Activated T-cell treated with anti-CD3 and anti-CD28 coated beads, Interleukin-2, amount 50 U/mL, for 48 hours (primary cell): ENCODE data around the gene DNAJC10.

ENCODE experiments used
- DNase-seq, 2 experiments: peaks; one replicate each; pipeline ENCODE4 v3.0.0-alpha.2; 2020

DNAJC10 gene

DNA sequence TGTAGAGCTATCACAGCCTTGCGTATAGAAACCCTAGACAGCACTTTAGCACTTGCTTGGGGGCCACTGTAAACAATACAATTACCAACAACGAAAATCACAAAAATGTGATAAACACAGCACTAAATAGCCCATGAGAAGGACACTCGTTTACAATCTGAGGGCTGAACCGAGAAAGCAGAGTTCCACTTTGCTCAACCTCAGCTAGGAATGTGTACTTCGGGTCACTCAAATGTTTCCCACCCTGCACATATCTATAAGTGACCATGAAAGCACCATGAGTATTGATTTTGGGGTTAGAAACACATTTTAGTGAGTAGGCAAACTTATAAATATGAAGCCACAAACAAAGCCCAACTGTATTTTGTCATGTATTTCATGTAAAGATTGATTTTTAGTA is 88.1 kb downstream of the DNAJC10 start:
- no peak for DNase-seq

DNA sequence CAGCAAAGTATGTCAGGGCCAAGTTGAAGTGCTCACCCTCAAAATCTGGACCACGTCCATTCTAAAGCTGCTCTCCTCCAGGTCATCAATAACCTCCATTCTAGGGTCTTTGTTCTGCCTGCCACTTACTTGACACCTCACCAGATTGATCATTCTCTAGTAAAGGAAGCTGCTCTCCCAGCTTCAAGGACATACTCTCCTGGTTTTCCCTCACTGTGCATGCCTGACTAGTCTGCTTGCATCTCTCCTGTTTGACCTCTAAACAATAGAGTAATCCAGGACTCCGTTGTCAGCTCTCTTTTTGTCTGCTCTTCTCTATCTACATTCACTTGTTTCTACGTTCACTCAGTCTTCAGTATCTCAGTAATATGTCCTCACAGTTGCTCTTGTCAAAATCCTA is 91.3 kb downstream of the DNAJC10 start:
- DNase-seq: no peak

DNA sequence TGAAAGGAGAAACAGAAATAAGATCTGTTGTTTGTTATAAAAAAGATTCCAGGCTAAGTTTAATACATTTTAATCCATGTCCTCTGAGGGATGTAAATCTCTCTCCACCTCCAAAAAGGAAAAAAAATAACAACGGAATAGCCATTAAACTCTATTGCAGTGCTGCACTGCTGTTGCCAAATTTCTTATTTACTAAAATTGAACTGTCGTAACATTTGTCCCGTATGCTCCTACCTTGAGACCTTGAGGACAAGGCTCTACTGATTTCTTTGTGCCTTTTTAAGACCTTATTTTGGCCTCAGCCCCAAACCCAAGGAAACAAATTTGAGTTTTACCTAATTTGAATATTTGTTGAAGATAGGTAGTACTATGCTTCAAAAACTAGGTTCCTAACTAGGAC is 94.0 kb downstream of the DNAJC10 start:
- DNase-seq: no peak

DNA sequence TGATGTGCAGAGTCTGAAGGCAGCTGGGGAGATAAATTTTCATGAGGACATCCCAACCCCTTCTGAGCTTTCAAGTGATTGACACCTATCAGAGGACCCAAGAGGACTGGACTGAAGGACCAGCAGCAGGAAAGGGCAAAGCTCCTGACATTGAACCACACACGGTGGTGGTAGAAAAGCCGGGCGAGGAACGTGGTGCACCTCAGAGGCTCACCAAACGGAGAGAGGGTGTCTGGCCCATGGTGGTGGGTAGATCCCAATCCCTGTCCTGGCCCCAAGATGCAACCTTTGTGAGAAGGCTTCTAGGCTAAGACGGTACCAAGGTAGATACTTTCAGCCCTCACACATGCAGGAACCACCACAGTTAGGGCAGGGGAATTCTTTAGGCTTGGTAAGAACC is 98.3 kb downstream of the DNAJC10 start:
- DNase-seq: no peak

DNA sequence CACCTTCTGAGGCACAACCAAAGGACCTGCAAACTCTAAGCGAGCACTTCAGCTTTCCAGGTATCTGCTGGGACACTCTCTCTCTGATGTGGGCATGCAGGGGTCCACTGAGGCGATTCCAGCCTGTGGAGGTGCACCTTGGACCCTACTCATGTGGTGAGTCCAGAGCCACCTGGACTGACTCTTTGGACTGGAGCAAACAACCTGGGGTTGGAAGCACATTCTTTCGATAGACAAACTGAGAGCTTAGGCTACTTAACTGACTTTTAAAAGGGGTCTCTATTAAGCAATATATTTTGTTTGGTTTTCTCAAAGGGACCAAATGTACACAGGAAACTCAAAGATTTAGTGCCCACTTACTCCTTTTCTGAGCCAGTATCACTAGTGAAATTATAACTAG is 98.7 kb downstream of the DNAJC10 start:
- DNase-seq: no peak

DNA sequence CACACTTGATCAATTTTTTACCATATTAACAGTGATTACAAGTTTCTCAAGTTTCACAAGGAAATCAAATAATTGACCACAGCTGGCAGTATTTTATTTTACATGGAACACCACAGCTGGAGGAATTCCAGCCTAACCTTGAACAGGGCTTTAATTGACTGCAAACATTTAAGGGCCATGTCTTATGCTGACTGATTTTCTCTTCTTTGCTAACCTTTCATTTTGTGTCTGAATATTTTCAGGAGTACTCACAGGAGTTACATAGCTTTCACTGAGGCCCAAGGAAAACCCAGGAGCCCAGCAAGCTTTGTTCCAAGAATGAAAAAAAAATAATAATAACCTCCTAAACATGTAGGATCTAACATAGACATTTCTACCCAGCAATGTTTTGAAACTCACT is 100.8 kb downstream of the DNAJC10 start:
- no peak for DNase-seq

DNA sequence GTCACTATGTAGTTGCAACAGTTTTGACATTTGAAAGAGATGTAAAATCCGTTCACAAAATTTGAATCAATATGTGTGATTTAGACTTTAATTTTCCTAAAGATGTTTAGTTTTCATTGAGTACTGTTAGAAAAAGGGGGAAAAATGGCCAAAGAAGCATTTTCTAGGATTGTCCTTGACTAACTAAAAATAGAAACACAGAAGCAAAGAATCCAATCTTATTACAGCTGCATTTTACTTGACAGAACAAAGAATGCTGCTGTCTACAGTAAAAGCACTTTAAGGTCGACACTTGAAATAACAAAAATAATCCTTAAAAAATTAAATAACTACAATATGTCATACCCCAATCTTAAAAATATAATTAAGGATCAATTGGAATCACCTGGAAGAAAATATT is 101.5 kb downstream of the DNAJC10 start:
- DNase-seq: no peak

DNA sequence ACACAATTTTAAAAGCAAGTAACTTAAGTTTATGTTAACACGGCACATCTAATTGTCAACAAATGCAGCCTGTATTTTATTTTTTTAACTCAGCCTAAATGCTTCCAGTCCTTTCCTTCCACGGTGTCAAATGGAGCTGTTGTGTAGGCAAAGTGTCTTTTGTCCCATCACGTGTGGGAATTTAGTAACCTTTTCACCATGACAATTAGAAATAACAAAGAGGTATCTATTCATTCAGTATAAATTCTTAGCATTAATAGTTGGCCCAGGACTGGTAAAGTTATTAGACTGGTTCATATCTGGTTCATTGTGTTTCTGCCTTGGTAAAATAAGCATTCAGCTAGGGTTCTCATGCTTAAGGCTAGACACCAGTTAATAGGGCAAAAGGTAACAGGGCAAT is 102.4 kb downstream of the DNAJC10 start:
- DNase-seq: no peak

DNA sequence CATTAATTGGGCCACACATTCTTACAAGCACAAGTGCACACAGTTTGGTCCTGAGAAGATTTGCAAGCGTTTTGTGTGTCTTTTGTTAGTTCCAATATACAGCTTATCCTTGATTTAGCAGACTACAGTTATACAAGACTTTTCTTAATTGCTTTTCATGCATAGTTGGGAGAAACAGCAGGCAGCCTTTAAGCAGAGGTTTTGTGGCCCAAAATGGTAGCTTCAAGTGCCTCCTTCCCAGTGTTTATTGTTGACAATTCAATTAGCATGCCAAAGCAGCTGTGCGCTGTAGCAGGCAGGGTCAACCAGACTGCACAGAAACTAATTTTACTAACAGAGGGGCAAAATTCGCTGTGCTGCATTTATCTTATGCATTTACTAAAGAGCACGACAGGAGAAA is 102.9 kb downstream of the DNAJC10 start:
- DNase-seq: no peak

DNA sequence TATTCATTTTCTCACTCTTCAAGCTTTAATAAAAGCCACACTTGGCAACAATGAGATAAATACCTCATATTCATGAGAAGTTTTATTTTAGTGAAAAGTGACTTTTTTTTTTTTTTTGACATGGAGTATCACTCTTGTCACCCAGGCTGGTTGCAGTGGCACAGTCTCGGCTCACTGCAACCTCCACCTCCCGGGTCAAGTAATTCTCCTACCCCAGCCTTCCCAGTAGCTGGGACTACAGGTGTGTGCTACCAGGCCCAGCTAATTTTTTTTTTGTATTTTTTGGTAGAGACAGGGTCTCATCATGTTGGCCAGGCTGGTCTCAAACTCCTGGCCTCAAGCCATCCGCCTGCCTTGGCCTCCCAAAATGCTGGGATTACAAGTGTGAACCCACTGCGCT is 103.4 kb downstream of the DNAJC10 start:
- no peak for DNase-seq

DNA sequence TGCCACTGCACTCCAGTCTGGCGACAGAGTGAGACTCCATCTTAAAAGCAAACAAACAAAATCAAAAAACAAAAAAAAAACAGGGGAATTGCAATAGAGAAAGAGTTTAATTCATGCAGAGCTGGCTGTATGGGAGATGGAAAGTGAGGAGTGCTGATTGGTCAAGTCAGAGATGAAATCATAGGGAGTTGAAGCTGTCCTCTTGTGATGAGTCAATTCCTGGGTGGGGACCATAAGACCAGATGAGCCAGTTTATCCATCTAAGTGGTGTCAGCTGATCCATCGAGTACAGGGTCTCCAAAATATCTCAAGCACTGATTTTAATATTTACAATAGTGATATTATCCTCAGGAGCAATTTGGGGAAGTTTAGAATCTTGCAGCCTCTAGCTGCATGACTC is 105.1 kb downstream of the DNAJC10 start:
- no peak for DNase-seq

DNA sequence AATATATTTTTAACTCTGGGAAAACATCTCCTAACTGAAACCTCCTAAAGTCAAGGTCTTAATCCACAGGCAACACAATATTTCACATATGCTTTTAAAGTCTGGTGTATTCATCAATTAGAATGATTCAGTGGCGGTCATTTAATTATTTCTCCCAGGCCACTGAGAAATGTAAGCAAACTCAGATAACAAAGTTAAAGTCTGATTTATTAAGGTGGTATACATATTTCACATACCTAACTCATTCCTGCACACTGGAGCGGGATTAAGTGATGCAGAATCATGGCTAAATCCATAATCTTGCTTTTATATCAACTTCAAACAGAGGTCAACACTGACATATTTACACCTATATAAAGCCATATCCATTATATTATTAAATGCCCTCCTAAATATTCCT is 106.7 kb downstream of the DNAJC10 start:
- no peak for DNase-seq

DNA sequence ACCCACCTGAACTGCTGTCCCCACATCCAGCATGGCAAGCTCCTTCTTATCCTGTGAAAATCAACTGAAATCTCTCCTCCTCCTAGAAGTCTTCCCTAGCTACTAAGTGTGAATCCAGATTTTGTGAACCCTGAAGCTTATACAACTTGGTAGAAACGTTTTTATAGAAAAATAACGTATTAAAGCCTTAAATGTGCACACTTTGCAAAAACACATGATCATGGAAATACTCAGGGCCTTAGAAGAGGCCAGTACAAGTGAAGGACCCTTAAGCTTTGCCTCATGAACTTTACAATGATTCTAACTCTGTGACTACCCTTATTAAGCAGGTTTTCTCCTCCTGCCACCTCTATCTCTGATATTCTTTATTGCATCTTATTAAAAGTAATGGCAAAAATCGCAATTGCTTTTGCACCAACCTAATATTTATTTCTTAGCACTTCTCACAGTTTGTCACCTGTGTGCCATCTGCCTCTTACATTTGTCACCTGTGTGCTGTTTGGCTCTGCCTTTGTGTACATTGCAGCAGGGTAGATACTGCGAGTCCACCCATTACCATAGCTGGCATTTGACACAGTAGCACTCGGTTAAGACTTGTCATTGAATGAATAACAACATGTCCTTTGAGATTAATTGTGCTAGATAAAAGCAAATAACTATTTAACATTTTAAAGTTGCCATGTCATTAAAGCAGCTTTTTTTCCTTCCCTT is 108.2 kb downstream of the DNAJC10 start:
- no peak for DNase-seq

DNA sequence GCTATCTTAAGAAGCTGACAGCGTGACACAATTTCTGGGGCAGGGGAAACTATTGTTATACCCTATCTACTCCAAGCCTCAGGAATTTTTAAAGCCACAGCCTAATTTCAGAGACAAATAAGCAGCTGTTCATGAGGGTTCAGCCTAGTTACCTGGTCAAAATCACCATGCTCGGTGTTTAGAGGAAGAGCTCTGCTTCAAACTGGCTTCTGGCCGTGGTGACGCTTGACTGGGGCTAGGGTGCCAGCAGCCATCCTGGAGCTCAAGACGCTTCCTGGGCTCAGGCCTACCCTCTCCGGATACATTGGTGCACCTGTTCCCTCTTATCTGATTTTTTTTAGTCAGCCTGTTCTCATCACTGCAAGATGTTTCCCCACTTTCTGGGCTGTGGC is 108.7 kb downstream of the DNAJC10 start:
- no peak for DNase-seq

DNA sequence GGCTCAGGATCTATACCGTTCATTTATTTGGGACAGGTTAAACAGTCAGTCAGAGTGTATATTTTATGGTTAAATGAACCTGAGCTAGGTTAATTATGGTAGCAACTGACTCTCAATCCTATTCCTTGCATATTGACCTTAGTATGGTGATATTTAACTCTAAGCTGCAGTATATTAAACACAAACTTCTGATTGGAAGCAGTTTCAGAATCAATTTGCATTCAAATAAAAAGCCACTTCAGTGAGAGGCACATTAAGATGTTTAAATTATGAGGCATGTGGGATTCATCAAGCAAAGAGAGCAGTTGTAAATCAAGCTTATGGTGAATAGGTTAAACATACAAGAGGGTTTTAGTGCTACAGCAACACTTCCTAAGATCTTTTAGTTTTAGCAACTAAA is 110.0 kb downstream of the DNAJC10 start:
- no peak for DNase-seq

DNA sequence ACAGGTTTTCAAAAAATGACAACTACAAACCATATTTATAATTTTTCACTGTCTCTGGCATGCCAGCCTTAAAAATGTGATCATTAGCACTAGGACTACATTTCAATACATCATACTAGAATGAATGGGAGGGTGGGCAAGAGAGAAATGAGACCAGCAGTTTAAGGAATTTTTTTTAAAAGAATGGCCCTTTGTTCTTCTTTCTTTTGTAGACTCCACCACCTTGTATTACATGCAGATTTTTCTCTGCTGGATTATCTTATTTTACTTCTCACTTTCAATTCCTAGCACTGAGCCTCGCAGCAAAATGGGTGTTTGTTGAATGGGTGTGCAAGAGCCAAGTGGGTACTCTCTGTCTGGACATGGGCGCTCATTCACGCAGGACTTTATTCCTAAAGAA is 110.4 kb downstream of the DNAJC10 start:
- DNase-seq: no peak

DNA sequence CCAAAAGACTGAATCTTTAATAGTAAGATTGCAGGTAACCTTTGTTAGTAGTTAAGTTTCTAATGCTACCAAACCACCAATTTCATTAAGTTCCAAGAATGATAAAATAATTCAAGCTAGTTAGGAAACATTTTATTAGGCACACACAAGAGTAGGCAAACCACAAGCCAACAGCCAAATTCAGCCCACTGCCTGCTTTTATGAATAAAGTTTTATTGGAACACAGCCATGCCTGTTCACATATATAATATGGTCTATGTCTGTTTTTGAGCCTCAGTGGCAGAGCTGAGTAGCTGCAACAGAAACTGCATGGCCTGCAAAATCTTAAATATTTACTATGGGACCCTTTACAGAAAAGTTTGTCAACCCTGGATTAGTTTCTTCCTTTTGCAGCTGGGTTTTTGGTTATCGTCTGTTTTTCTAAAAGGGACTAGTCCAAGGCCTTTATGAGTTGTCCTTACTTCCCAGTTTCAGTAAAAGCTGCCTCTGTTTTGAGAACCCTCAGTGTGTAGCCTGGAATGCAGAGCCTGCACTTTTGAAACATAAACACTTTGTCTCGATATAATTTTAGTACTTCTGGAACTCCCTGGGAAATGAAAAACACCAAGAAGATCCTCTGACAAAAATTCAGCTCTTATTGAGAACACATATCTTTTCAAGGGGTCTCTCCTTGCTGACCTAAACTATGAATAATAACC is 111.3 kb downstream of the DNAJC10 start:
- DNase-seq: no peak

DNA sequence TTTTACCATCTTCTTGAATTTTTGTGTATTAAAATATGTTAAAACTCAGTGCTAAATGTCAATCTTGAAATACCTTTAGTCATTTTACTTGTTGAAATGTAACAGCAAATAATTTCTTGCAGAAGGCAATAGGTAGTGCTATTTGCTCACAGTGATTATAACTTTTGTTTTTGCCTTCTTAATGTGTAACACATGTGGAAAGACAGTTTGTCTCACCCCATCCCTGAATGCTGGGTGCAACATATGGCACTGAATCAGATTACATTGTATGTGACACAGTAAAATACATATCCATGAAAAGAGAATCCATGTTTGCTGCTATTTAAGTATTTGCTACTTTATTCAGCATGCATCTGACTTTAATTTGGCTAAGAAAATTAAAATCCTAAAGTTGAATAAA is 115.0 kb downstream of the DNAJC10 start:
- DNase-seq: no peak

DNA sequence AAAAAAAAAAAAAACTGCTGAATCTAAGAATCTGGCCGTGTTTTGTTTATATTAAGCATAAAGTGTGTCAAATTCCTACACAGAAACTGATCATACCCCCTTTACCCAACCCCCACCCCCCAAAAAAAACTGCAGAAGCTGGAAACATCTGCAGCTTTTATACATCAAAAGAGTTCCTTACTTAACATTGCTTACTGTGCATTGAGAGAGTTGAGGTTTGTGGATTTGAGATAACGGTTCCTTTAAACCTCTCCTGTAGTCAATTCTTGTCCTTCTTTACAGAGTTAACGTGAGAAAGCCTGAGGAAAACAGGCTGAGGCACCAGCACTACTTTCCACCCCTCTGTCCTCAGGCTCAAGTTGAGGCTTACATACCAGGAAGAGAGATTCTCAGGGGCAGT is 115.9 kb downstream of the DNAJC10 start:
- DNase-seq: no peak

DNA sequence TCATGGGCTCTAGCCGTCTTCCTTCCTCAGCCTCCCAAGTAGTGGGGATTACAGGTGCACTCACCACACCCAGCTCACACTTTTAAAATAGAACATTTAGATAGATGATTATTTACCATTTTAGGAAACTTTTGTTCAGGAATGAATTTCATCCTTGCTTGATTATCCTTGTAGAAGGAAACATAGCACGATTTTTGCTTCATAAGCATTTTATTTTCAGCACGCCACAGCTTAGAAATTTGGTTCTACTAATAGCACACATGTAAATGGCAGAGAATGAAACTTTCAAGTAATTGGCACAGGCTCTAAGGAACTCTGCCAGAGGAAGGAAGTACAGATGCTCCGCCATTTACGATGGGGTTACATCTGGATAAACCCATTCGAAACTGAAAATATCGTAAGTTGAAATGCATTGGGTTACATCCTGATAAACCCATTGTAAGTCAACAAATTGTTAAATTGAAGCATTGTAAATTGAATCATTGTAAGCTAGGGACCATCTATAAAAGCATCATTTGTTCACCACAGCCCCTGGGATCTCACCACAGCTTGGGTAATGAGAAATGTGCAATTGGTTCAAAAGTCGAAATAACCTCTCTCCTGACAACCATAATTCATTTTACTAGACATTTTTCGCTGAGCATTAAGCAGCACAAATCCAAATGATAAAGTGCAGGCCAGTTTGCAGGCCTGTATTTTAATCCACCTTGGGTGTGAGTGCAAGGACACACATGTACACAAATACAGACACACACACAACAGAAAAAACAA is 117.2 kb downstream of the DNAJC10 start:
- DNase-seq: no peak

DNA sequence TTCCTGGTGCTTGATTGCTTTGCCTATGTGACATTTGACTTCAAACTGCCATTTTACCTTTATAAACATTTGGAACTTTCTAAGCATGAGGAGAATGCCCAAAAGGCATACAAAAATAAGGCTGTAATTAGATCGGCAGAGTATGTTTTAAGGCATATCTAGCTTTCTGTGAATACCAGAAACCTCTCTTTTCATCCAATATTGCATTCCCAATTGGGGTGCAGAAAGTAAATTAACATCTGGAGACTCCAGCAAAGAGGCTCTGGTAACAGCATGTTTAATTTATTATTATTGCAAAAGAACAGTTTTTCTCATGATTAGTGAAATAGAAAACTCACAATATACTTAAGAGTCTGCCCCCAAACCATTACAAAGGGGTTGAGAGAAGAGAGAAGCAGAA is 118.2 kb downstream of the DNAJC10 start:
- DNase-seq: no peak

DNA sequence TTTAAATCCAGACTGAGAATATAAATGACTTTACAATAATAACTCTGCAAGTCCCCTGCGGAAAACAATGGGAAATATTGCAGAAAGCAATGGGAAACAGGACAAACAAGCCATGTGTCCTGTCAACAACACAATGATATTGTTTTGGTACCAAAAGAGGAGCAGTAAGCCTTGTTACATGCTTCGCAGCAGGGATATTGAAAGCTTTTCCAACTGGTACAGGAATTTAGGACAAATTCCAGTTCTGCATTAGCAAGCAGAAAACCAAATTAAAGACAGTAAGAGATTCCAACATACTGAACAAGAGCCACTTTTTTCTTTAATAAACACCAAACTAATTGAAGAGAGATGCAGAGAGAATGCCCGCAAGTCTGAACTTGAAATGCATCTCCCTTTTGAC is 120.4 kb downstream of the DNAJC10 start:
- no peak for DNase-seq
